ENCODE results near the gene DIAPH2.

DIAPH2 gene

DNA sequence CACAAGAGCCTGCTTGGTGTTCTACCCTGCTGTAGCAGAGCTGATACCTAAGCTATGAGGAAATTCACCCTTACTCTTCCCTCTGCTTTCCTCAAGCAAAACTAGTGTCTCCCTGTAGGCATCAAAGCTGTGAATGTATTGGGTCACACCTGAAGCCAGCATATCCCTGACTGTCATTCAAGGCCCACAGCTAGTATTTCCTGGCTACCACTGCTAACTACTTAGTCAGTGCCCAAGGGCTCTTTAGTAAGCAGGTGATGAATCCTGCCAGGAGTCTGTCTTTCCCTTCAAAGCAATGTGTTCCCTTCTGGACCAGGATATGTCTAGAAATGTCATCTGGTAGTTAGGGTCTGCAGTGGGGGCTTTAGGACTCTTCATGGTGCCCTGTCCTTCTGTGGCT is 324.7 kb downstream of the DIAPH2 start:
- no peak overlapping the region for H3K27ac ChIP-seq
- no peak for DNase-seq
- TF ChIP-seq, protein P1, sequence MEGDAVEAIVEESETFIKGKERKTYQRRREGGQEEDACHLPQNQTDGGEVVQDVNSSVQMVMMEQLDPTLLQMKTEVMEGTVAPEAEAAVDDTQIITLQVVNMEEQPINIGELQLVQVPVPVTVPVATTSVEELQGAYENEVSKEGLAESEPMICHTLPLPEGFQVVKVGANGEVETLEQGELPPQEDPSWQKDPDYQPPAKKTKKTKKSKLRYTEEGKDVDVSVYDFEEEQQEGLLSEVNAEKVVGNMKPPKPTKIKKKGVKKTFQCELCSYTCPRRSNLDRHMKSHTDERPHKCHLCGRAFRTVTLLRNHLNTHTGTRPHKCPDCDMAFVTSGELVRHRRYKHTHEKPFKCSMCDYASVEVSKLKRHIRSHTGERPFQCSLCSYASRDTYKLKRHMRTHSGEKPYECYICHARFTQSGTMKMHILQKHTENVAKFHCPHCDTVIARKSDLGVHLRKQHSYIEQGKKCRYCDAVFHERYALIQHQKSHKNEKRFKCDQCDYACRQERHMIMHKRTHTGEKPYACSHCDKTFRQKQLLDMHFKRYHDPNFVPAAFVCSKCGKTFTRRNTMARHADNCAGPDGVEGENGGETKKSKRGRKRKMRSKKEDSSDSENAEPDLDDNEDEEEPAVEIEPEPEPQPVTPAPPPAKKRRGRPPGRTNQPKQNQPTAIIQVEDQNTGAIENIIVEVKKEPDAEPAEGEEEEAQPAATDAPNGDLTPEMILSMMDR (IDR thresholded peaks at IDR 0.05; ENCODE audit: low read depth, low read length, missing control alignments) = no peak
- H3K36me3 ChIP-seq (replicated peaks) = no peaks in the 10 kb centered on the region
- H3K27me3 ChIP-seq (replicated peaks) = no peaks in the 10 kb centered on the region
- no peak overlapping the region for H3K4me3 ChIP-seq (ENCODE audit: low read depth, low read length)
- in situ Hi-C loops (cut with HindIII; ENCODE audit: low pct_ligation_motif_present, low sequenced_read_pairs) = no loop called here

DNA sequence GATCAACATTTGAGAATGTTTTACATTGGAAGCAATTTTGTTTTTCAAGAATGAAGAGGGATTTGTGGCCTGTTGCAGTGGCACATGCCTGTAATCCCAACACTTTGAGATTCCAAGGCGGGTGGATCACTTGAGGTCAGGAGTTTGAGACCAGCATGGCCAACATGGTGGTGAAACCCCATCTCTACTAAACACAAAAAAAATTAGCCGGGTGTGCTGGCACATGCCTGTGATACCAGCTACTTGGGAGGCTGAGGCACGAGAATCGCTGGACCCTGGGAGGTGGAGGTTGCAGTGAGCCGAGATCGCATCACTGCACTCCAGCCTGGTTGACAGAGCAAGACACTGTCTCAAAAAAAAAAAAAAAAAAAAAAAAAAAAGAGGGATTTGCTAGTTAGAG is 326.9 kb downstream of the DIAPH2 start:
- Histone ChIP-seq H3K27ac (no peak overlapping the region), H3K27me3 (replicated peaks) (no peaks in the 10 kb centered on the region), H3K36me3 (replicated peaks) (no peaks in the 10 kb centered on the region), H3K4me3 (ENCODE audit: low read depth, low read length) (no peak overlapping the region)
- in situ Hi-C loops (cut with HindIII; ENCODE audit: low pct_ligation_motif_present, low sequenced_read_pairs) = no loop called here
- TF ChIP-seq, protein P1 (IDR thresholded peaks at IDR 0.05; ENCODE audit: low read depth, low read length, missing control alignments) = no peak
- DNase-seq = no peak

DNA sequence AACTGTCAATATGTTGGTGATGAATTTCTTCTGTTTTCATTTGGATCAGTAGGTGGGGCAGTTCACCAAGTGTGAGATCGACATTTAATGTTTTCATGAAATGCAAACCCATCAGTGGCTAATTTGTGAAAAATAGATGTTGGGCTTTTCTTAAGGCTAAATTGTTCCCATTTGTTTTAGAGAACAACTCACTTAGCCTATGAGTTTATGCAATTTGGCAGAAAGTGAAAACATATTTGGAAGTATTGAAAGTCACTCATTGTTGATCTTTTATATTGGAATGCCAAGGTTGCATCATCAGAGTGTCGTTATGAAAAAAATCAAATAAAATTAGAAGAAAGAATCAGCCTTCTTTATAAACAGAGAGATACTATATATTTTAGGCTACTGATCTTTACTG is 331.5 kb downstream of the DIAPH2 start:
- TF ChIP-seq, protein P1 (IDR thresholded peaks at IDR 0.05; ENCODE audit: low read depth, low read length, missing control alignments) = no peak
- in situ Hi-C loops (cut with HindIII; ENCODE audit: low pct_ligation_motif_present, low sequenced_read_pairs) = no loop called here
- H3K27me3 ChIP-seq (replicated peaks) = no peaks in the 10 kb centered on the region
- H3K36me3 ChIP-seq (replicated peaks) = no peaks in the 10 kb centered on the region
- DNase-seq = no peak
- no peak overlapping the region for H3K4me3 ChIP-seq (ENCODE audit: low read depth, low read length)
- H3K27ac ChIP-seq = no peak overlapping the region

DNA sequence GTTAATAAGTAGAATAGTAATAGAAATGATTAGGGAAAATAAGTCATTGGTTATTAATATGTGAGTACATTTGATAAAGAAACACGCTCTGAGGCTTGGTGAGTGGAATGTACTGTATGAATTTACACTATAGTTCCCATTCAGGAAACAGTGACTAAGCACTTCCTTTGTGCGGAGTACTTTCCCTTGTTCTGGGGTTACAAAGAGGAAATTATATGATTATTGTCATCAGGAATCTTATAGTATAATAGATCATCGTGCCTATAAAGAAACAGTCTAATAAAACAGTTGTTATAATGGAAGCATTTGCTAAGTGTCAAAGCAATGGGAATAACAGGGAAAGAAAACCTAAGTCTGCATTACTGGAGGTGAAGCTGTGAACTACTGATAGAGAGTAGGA is 337.0 kb downstream of the DIAPH2 start:
- no peak overlapping the region for H3K4me3 ChIP-seq (ENCODE audit: low read depth, low read length)
- no peaks in the 10 kb centered on the region for H3K36me3 ChIP-seq (replicated peaks)
- in situ Hi-C loops (cut with HindIII; ENCODE audit: low pct_ligation_motif_present, low sequenced_read_pairs) = no loop called here
- DNase-seq = peak; percentile 23
- TF ChIP-seq, protein P1 (IDR thresholded peaks at IDR 0.05; ENCODE audit: low read depth, low read length, missing control alignments) = no peak
- H3K27me3 ChIP-seq (replicated peaks) = no peaks in the 10 kb centered on the region
- H3K27ac ChIP-seq = peak overlapping the region; percentile 13

DNA sequence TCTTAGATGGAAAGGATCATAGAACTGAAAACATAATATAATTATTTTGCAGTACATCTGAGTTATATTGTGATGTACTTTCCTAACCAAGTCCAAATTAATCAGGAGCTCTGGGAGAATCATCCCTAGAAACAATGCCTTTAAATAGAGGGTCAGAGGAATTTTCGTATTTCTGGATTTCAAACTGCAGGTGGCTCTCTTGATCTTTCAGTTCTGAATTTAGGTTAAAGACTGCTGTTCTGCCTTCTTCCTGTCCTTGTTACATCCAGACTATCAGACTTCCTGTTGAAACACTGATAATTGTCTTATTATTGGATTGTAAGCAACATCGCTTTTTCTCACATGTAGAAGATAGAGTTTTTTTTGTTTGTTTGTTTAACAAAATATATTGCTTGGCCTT is 341.8 kb downstream of the DIAPH2 start:
- Histone ChIP-seq H3K36me3 (replicated peaks) (no peaks in the 10 kb centered on the region), H3K27me3 (replicated peaks) (no peaks in the 10 kb centered on the region), H3K27ac (no peak overlapping the region), H3K4me3 (ENCODE audit: low read depth, low read length) (no peak overlapping the region)
- TF ChIP-seq, protein P1 (IDR thresholded peaks at IDR 0.05; ENCODE audit: low read depth, low read length, missing control alignments) = peak; percentile 8
- DNase-seq = peak; percentile 2
- in situ Hi-C loops (cut with HindIII; ENCODE audit: low pct_ligation_motif_present, low sequenced_read_pairs) = no loop called here

DNA sequence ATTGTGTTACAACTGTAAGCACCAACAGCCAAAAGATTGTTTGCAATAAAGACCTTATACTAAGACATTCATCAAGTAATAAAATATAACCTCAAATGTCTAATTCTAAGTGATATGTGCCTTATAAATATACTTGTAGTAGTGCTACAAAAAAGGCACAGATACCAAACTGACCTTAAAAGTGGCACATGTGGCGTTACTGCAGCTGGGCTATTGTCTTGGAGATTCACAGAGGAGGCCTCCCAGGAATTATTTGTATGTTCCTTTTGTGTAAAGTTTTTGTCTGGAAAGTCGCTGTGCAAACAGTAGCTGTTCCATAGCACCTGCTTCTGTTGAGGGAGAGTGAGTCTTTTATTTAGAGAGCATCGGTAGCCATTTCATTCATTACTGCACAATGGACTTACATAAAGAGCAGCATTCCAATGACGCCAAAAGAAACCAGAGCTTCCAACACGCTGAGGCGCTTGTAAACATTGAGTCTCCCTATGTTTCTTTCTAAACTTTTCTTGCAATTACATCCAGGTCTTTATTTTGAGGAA is 342.8 kb downstream of the DIAPH2 start:
- in situ Hi-C loops (cut with HindIII; ENCODE audit: low pct_ligation_motif_present, low sequenced_read_pairs) = no loop called here
- TF ChIP-seq, protein P1 (IDR thresholded peaks at IDR 0.05; ENCODE audit: low read depth, low read length, missing control alignments) = no peak
- Histone ChIP-seq H3K4me3 (ENCODE audit: low read depth, low read length) (no peak overlapping the region), H3K27ac (no peak overlapping the region), H3K36me3 (replicated peaks) (no peaks in the 10 kb centered on the region), H3K27me3 (replicated peaks) (no peaks in the 10 kb centered on the region)
- no peak for DNase-seq

Data from brain microvascular endothelial cell (primary cell).